ENCODE results near the gene PTPN14. TPM values are rescaled to one million over a fixed set of nuclear protein-coding genes. Genes with fewer than 3 reads are reported as not detected.
"Not testable (repeated sequence)": the region's sequence is repeated elsewhere in the genome, so short reads cannot be mapped to it uniquely, and the experiment has no call there.

The PTPN14 gene
- total RNA-seq = 1 to 10 TPM; 6.8 TPM
- long read RNA-seq, partial matches to known transcripts = 3 of 6 reads
- long read RNA-seq, other reads (novel, unspliced or antisense) = 3 of 6 reads

DNA sequence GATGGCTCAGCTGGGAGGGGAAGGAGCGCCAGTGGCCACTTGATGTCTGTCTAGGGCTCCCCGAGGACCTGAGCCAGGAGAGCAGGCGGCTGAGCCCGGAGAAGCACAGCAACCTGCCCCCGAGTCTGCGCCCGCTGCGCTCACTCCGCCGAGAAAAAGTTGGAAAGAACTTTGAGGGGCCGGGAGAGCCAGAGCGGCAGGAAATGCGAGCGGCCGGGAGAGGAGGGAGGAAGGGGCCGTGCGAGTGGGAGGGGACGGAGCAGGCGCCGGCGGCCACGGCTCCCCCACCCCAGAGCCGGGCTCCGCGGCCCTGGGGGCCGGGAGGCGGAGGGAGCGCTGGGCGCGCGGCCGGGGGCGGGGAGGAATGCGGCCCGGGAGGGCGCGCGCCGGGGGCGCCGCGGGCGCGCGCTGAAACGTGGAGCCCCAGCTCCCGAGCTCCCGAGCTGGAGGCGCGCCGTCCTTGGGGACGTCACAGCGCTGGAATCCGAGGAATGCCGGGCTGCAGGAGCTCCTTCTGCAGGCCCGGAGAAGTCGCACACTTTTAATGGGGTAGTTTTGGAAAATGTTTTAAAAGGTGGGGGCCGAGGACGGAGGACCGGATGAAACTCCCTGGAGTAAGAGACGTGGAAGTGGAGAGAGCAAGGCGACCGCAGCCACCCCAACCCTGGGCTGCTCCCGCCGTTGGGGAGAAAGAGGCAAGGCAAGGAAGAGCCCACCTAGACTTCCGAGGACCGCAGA is at the start of gene PTPN14:
PTPN14 (minus strand) TSS at position 167 of the 738 bp plus-strand sequence. CDS start 86,799 bp downstream, outside the sequence.
- ATAC-seq (peak; percentile 89), DNase-seq (peak; percentile 78 to 79)
- intact Hi-C loops (cut with DNase I, micrococcal nuclease) = no loop called here

DNA sequence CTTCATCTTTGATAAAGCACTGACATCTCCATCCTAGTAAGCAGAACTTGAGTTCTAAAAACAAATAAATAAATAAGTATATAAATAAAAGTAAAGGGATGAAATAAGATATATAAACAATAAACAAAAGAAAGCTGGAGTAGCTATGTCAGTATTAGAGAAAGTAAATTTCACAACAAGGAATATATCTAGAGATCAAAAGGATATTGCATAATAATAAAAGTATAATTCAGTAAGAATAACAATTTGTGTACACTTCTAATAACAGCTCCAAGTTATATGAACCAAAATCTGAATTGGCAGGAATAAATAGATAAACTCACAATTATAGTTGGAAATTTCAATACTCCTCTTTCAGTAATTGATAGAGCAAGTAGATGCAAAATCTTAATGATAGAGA is 41.8 kb upstream of the PTPN14 start:
- DNase-seq (no peak), ATAC-seq (no peak)
- intact Hi-C loops (cut with DNase I, micrococcal nuclease) = no loop called here

GRCh38 chr1:214591918-214592317 is 40.5 kb upstream of the PTPN14 start:
- ATAC-seq; intact Hi-C loops (cut with DNase I, micrococcal nuclease); DNase-seq: not testable (repeated sequence)

DNA sequence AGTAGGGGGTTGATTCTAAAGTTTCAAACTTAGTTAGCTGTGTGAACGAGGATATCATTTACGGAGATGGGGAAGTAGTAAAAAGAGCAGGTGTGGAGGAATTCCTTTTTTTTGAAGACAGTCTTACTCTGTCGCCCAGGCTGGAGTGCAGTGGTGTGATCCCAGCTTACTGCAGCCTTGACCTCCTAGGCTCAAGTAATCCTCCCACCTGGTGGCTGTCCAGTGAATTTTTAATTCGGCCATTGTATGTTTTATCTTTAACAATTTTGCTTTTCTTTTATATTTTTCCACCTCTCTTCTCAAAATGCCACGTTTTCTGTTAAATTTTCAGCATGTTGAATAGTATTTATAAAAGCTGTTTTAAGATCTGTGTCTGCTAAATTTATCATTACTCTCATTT is 39.3 kb upstream of the PTPN14 start:
- no peak for DNase-seq
- intact Hi-C loops (cut with DNase I, micrococcal nuclease) = no loop called here
- ATAC-seq = no peak

GRCh38 chr1:214588963-214589597 is 37.7 kb upstream of the PTPN14 start:
- intact Hi-C loops (cut with DNase I, micrococcal nuclease) = loop anchor here (5.0 to 10.0 kb wide), 3 partner anchors 254 to 324 kb away; no protein-coding TSS in a partner anchor
- no peak for ATAC-seq

GRCh38 chr1:214587165-214587564 is 35.8 kb upstream of the PTPN14 start:
- no peak for ATAC-seq
- DNase-seq = no peak
- intact Hi-C loops (cut with DNase I, micrococcal nuclease) = loop anchor here (5.0 to 10.0 kb wide), 3 partner anchors 252 to 322 kb away; no protein-coding TSS in a partner anchor

More at GRCh38 chr1:214588963-214589597, 37.7 kb upstream of the PTPN14 start:
- no peak for DNase-seq

DNA sequence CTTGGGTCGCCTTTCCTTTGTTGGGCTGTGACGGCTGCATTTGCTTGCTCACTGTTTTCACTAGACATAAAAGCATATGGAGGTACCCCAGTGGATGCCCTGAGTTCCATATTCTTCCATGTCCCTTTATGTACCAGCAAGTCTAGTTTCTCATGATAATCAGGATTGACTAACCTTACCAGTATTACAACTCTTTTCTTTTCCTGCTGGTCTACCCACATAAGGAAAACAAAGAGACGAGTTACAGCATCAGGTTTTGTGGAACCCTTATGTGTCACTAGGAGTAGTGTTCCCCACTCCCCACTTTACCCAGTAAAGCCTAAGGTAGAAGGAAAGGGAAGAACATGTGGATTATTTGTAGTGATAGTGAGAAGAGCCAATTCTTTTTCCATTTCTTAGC is 35.2 kb upstream of the PTPN14 start:
- no peak for DNase-seq
- no peak for ATAC-seq
- intact Hi-C loops (cut with DNase I, micrococcal nuclease) = loop anchor here (5.0 to 10.0 kb wide), 3 partner anchors 252 to 322 kb away; no protein-coding TSS in a partner anchor

DNA sequence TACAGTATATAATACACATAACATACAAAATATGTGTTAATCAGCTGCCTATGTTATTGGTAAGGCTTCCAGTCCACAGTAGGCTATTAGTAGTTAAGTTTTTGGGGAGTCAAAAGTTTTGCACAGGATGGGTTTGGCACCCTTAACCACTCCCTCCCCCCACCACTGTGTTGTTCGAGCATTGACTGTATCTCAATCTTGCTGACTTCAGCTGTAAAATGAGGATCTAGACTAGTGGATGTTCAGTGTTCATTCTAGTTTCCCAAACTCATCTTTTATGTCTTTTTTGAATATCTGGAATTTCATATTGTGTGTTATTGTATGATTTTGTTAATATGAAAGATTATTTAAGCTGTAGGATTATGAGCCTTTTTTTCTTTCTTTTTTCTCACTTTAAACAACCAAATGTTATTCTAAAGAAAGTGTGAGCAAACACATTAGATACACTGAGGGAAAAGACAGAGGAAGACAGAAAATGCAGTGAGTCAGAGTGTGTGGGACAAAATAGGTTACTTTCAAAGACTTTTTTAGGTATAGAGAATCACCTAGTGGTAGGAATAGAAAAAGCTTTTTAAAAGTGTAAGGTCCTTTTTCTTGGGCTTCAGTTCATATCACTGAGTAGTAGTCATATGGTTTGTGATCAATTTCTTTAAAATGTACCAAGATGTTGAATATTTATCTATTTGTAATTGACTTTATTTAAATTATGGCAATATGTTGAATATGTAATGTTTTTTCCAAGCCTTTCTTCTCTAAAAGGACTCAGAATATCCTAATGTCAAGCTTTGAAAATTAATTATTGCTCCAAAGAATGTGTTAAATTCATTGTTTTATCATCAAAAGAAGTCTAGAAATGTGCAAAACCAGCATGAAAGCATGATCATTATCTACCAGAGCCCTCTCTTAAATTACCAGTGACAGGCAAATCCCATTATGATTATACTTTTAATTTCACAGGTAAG is 33.7 kb upstream of the PTPN14 start:
- DNase-seq = no peak

DNA sequence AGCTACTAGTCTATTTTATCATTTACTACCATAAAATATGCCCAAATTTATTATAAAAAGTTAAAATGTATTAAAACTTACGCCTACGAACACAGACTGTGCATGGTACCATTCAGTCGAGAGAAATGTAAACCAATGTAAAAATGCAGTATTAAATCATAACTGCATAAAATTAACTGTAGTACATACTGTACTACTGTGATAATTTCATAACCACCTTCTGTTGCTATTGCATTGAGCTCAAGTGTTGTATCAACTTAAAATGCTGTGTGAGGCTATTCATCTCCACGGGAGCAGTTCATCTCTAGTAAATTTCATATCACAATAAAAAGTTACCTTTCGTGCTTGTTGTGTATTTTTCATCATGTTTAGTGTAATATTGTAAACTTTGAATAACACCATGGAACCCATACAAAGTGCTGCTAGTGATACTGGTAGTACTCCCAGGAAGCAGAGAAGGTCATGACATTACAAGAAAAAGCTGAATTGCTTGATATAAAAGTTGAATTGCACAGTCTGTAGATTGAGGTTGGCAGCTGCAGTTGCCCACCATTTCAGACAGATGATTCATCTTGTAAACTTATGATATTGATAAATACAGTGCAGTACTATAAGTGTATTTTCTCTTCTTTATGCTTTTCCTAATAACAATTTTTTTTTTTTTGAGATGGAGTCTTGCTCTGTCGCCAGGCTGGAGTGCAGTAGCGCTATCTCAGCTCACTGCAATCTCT is 32.6 kb upstream of the PTPN14 start:
- DNase-seq (no peak), ATAC-seq (no peak)
- intact Hi-C loops (cut with DNase I, micrococcal nuclease) = loop anchor here (5.0 to 10.0 kb wide), 3 partner anchors 197 to 319 kb away; no protein-coding TSS in a partner anchor

More for the DNA sequence above, 33.7 kb upstream of the PTPN14 start:
- ATAC-seq = peak; percentile 72
- intact Hi-C loops (cut with DNase I, micrococcal nuclease) = loop anchor here (5.0 to 10.0 kb wide), 4 partner anchors 198 to 320 kb away; no protein-coding TSS in a partner anchor

DNA sequence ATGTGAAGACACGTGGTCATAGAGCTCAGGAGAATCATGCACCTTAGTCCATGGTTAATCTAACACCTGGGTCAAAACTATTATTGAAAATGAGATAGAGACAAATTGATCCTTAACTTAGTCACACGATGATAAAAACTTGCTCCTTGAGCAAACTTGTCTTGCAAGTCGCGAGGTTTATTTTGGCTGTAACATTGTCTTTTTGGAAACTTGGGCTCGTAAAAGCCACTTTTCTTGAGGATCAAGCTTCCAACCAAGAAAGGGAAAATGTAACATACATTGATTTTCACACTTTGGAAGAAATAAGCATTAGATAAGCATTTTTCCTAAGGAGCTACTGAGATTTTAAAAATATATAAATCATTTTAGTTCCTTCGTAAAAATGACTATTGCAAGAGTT is 31.7 kb upstream of the PTPN14 start:
- intact Hi-C loops (cut with DNase I, micrococcal nuclease) = loop anchor here (5.0 to 10.0 kb wide), 3 partner anchors 196 to 318 kb away; no protein-coding TSS in a partner anchor

GRCh38 chr1:214582289-214582891 is 31.0 kb upstream of the PTPN14 start:
- intact Hi-C loops (cut with DNase I, micrococcal nuclease) = loop anchor here (5.0 to 10.0 kb wide), 3 partner anchors 195 to 318 kb away; no protein-coding TSS in a partner anchor
- no peak for ATAC-seq
- DNase-seq = no peak

More for the DNA sequence above, 31.7 kb upstream of the PTPN14 start:
- ATAC-seq (no peak), DNase-seq (no peak)

- ATAC-seq (no peak), DNase-seq (no peak)
- intact Hi-C loops (cut with DNase I, micrococcal nuclease) = loop anchor here (5.0 to 10.0 kb wide), 3 partner anchors 194 to 317 kb away; no protein-coding TSS in a partner anchor
These were observed 30.4 kb upstream of the PTPN14 start for GRCh38 chr1:214581785-214582184.

DNA sequence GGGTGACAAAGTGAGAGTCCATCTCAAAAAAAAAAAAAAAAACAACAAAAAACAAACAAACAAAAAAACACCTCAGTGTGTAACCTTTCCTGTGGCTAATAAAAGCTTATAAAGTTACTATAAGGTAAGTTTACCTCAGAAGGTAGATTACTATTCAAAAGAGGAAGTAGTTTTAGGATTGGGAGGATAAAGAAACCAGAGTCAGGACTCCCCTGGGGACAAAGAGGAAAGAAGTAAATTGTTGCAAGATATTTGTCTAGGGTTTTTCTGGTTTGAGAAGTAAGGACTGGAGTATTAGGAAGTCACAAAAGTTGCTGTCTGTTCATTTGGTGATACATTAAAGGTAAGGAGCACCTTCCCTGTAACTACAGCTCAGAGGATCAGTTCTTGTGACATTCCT is 27.8 kb upstream of the PTPN14 start:
- DNase-seq (no peak), ATAC-seq (no peak)
- intact Hi-C loops (cut with DNase I, micrococcal nuclease) = no loop called here

DNA sequence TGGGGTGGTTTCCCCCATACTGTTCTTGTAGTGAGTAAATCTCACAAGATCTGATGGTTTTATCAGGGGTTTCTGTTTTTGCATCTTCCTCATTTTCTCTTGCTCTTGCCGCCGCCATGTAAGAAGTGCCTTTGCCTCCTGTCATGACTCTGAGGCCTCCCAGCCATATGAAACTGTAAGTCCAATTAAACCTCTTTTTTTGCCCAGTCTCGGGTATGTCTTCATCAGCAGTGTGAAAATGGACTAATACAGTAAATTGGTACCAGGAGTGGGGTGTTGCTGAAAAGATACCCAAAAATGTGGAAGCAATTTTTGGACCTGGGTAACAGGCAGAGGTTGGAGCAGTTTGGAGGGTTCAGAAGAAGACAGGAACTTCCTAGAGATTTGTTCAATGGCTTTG is 24.7 kb upstream of the PTPN14 start:
- ATAC-seq; DNase-seq; intact Hi-C loops (cut with DNase I, micrococcal nuclease): not testable (repeated sequence)

DNA sequence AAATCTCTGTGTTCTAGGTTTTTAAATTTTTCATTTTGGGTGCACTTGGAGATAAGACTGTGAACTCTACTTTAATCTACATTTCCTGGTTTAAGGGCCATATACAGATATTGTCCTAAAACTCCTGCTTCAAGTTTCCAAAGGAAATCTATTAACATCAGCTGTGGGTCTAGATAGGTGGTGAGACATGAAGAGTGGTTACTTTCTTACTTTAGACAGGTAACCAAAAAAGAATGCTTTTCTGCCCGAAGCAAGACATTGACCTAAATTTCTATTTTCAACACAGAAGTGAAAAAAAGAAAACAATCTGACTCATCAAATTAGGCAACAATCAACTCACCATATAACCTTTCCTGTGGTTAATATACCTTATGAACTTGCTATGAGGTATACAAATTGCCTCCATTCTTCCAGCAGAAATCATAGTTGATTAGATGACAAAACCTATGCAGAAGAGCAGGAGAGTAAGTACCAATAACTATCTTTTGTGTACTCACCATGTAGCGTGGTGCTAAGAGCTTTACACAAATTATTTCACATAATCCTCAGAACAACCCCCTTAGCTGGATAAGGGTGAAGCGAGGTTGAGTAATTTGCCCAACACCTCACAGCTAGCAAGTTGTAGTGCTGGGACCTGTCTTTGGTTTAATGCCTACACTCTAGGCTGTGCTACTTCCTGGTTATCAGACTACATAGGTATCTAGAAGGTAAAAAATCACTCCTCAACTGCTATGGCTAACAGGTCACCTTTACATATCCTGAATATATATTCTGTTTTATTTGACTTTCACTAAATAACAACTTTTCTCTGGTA is 23.4 kb upstream of the PTPN14 start:
- DNase-seq (no peak), ATAC-seq (no peak)
- intact Hi-C loops (cut with DNase I, micrococcal nuclease) = no loop called here
